ENCODE results near the gene ADAM17.

Gene ADAM17

DNA sequence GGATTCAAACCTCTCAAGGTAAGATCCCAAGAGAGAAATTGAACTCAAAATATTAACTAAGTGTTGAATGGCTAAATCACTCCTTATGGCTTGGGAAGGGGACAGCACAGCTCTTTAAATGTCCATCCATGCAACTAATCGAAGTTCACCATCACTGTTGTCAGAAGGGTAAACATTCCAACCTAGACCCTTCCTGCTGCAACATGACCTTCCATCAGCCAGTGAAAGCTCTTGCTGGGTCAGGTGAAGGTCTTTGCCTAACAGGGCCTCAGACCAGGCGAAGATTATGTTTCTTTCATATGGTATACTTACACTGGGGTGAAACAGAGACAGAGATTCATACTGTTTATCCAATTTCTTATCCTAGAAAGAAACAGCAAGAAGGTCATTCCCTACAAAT is 64.8 kb downstream of the ADAM17 start:
- H3K36me3 ChIP-seq (ENCODE audit: low read depth): peaks cover 90% of the 10 kb centered on the region
- TF ChIP-seq, protein P1, sequence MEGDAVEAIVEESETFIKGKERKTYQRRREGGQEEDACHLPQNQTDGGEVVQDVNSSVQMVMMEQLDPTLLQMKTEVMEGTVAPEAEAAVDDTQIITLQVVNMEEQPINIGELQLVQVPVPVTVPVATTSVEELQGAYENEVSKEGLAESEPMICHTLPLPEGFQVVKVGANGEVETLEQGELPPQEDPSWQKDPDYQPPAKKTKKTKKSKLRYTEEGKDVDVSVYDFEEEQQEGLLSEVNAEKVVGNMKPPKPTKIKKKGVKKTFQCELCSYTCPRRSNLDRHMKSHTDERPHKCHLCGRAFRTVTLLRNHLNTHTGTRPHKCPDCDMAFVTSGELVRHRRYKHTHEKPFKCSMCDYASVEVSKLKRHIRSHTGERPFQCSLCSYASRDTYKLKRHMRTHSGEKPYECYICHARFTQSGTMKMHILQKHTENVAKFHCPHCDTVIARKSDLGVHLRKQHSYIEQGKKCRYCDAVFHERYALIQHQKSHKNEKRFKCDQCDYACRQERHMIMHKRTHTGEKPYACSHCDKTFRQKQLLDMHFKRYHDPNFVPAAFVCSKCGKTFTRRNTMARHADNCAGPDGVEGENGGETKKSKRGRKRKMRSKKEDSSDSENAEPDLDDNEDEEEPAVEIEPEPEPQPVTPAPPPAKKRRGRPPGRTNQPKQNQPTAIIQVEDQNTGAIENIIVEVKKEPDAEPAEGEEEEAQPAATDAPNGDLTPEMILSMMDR (IDR thresholded peaks at IDR 0.05; ENCODE audit: poor library complexity, severe bottlenecking): no peak

DNA sequence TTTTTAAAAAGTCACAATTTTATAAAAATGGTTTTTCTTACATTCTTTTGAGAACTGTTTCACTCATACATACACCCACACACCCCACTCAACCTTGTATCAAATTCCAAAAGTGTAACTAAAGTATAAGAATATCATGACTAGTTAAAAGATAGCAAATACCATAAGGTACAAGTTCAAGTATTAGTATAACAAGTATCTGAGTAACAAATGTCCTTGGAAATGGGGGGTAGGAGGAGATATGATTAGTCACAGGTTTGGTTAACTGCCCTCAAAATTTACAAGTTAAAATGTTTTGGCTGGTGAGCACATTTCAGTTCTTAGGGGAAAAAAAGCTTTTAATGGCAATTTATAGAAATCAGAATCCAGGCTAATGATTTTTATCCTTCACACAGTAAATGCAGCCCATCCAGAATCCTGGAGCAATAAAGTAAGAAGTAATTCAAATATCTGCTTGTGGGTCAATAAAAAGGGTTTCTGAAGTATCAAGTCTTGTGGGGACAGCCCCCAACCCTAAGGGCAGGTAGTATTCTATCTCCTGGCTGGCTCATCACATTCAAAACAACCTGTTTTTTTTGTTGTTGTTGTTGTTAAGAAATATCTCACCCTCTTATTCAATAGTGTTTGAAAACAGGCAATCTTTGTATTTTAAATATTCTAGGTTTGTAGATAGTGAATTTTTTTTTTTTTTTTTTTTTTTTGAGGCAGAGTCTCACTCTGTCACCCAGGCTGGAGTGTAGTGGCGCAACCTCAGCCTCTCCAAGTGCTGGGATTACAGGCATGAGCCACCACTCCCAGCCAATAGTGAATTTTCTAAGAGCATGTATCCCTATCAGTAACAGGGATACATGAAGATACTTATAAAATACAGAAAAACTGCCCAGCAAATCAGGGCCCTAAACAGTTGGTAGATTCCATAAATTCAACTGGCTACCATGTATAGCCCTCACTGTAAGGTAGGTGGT is 66.8 kb downstream of the ADAM17 start:
- Histone ChIP-seq H3K4me1 (ENCODE audit: insufficient read depth, poor library complexity, severe bottlenecking) (no peaks in the 10 kb centered on the region), H3K27me3 (ENCODE audit: insufficient read depth, poor library complexity, severe bottlenecking) (no peaks in the 10 kb centered on the region), H3K36me3 (ENCODE audit: low read depth) (peaks cover 100% of the 10 kb centered on the region), H3K4me3 (ENCODE audit: severe bottlenecking) (no peak overlapping the region), H3K9me3 (ENCODE audit: severe bottlenecking) (no peaks in the 10 kb centered on the region), H3K27ac (ENCODE audit: poor library complexity, severe bottlenecking) (no peak overlapping the region)
- DNase-seq (ENCODE audit: low spot score) (no peak), ATAC-seq (ENCODE audit: low read depth) (no peak)
- TF ChIP-seq, protein P1 (IDR thresholded peaks at IDR 0.05; ENCODE audit: poor library complexity, severe bottlenecking): no peak

More for the DNA sequence above, 64.8 kb downstream of the ADAM17 start:
- no peak overlapping the region for H3K4me3 ChIP-seq (ENCODE audit: severe bottlenecking)
- H3K9me3 ChIP-seq (ENCODE audit: severe bottlenecking): no peaks in the 10 kb centered on the region
- DNase-seq (ENCODE audit: low spot score) (no peak), ATAC-seq (ENCODE audit: low read depth) (no peak)
- no peak overlapping the region for H3K27ac ChIP-seq (ENCODE audit: poor library complexity, severe bottlenecking)
- no peaks in the 10 kb centered on the region for H3K27me3 ChIP-seq (ENCODE audit: insufficient read depth, poor library complexity, severe bottlenecking)
- H3K4me1 ChIP-seq (ENCODE audit: insufficient read depth, poor library complexity, severe bottlenecking): no peaks in the 10 kb centered on the region

DNA sequence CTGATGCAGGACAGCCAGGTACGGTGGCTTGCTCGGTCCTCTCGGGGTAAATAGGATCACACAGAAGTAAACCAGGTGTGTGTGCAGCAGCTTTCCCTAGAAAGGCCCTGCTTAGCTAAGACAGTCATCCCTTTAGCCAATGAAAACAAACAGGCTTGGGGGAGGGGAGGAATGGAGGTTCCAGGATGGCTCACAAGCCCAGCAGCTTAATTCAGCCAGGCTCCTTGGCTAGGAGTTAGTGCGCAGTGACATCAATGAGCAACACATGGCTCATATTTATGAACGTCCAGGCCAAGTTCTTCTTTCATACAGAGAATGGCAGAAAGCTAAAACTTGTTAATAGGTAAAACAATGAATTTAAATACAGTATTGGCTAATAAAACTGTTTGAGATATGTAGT is 71.1 kb downstream of the ADAM17 start:
- DNase-seq (ENCODE audit: low spot score): no peak
- H3K36me3 ChIP-seq (ENCODE audit: low read depth): peaks cover 97% of the 10 kb centered on the region
- TF ChIP-seq, protein P1 (IDR thresholded peaks at IDR 0.05; ENCODE audit: poor library complexity, severe bottlenecking): no peak
- no peak overlapping the region for H3K4me3 ChIP-seq (ENCODE audit: severe bottlenecking)
- H3K27ac ChIP-seq (ENCODE audit: poor library complexity, severe bottlenecking): no peak overlapping the region
- H3K9me3 ChIP-seq (ENCODE audit: severe bottlenecking): no peaks in the 10 kb centered on the region
- H3K4me1 ChIP-seq (ENCODE audit: insufficient read depth, poor library complexity, severe bottlenecking): no peaks in the 10 kb centered on the region
- no peak for ATAC-seq (ENCODE audit: low read depth)
- no peaks in the 10 kb centered on the region for H3K27me3 ChIP-seq (ENCODE audit: insufficient read depth, poor library complexity, severe bottlenecking)

DNA sequence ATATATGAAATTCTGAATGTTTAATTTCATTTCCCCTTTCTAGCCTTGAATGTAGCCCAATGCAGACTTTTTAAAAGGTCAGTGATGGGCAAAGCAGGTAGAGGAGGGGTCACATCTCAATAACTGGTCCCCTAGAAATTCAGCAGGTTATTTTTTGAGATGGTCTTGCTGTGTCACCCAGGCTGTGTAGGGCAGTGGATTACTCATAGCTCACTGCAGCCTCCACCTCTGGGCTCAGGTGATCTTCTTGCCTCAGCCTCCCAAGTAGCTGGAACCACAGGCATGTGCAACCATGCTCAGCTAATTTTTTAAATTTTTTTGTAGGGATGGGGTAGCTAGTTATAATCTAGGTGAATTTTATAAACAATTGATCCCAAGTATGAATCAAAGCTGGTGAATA is 72.5 kb downstream of the ADAM17 start:
- H3K27me3 ChIP-seq (ENCODE audit: insufficient read depth, poor library complexity, severe bottlenecking): no peaks in the 10 kb centered on the region
- H3K27ac ChIP-seq (ENCODE audit: poor library complexity, severe bottlenecking): no peak overlapping the region
- TF ChIP-seq, protein P1 (IDR thresholded peaks at IDR 0.05; ENCODE audit: poor library complexity, severe bottlenecking): no peak
- no peak for DNase-seq (ENCODE audit: low spot score)
- H3K4me3 ChIP-seq (ENCODE audit: severe bottlenecking): no peak overlapping the region
- no peaks in the 10 kb centered on the region for H3K4me1 ChIP-seq (ENCODE audit: insufficient read depth, poor library complexity, severe bottlenecking)
- H3K9me3 ChIP-seq (ENCODE audit: severe bottlenecking): no peaks in the 10 kb centered on the region
- ATAC-seq (ENCODE audit: low read depth): peak; percentile 33; the same call in 1 of the 3 replicates
- peaks cover 97% of the 10 kb centered on the region for H3K36me3 ChIP-seq (ENCODE audit: low read depth)

DNA sequence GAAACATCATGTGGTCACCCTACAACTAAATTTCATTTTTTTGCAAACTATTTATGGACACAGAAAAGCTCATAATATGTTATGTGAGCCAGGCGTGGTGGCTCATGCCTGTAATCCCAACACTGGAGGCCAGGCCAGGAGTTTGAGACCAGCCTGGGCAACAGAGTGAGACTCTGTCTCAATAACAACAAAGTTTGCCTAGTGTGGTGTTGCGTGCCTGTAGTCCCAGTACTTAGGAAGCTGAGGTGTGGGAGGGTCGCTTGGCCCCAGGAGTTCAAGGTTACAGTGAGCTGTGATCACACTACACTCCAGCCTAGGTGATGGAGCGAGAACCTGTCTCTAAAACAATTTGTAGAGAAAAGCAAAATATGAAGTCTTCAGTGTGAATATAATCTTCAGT is 75.5 kb downstream of the ADAM17 start:
- Histone ChIP-seq H3K27me3 (ENCODE audit: insufficient read depth, poor library complexity, severe bottlenecking) (no peaks in the 10 kb centered on the region), H3K9me3 (ENCODE audit: severe bottlenecking) (no peaks in the 10 kb centered on the region), H3K4me1 (ENCODE audit: insufficient read depth, poor library complexity, severe bottlenecking) (peaks cover 3% of the 10 kb centered on the region), H3K27ac (ENCODE audit: poor library complexity, severe bottlenecking) (no peak overlapping the region), H3K4me3 (ENCODE audit: severe bottlenecking) (no peak overlapping the region), H3K36me3 (ENCODE audit: low read depth) (peaks cover 91% of the 10 kb centered on the region)
- TF ChIP-seq, protein P1 (IDR thresholded peaks at IDR 0.05; ENCODE audit: poor library complexity, severe bottlenecking): no peak
- DNase-seq (ENCODE audit: low spot score): no peak
- no peak for ATAC-seq (ENCODE audit: low read depth)

Data from RWPE2 (cell line).